Neuron (in vitro differentiated cells): ENCODE results near the gene MATN3.

Experiments used
- H2AFZ ChIP-seq: one replicate; pipeline ENCODE4 v1.6.1; 2013; ENCODE audit warnings: low read depth, mild to moderate bottlenecking, inconsistent platforms, low read length, moderate library complexity
- H3K27me3 ChIP-seq: one replicate; pipeline ENCODE4 v1.6.1; 2013; ENCODE audit warnings: low read length; ENCODE audit not compliant: insufficient read depth
- H3K36me3 ChIP-seq: one replicate; pipeline ENCODE4 v1.6.1; 2013; ENCODE audit warnings: low read length; ENCODE audit not compliant: insufficient read depth
- H3K4me1 ChIP-seq: one replicate; pipeline ENCODE4 v1.6.1; 2013; ENCODE audit warnings: low read length; ENCODE audit not compliant: insufficient read depth
- H3K4me3 ChIP-seq: 2 replicates; pipeline ENCODE4 v1.5.1; 2013; ENCODE audit warnings: mild to moderate bottlenecking, low read length, moderate library complexity
- H3K9me3 ChIP-seq: one replicate; pipeline ENCODE4 v1.6.1; 2013; ENCODE audit warnings: low read length

MATN3 gene

GRCh38 chr2:20027705-20028434 is 15.4 kb upstream of the MATN3 start:
- Histone ChIP-seq H3K36me3 (peaks cover 43% of the 10 kb centered on the region), H3K9me3 (peaks cover 8% of the 10 kb centered on the region), H3K27me3 (no peaks in the 10 kb centered on the region), H3K4me1 (no peaks in the 10 kb centered on the region), H2AFZ (no peak overlapping the region), H3K4me3 (no peak overlapping the region)

GRCh38 chr2:20027260-20027677 is 14.8 kb upstream of the MATN3 start:
- Histone ChIP-seq H3K9me3 (peaks cover 10% of the 10 kb centered on the region), H2AFZ (no peak overlapping the region), H3K4me1 (no peaks in the 10 kb centered on the region), H3K36me3 (peaks cover 37% of the 10 kb centered on the region), H3K27me3 (no peaks in the 10 kb centered on the region), H3K4me3 (no peak overlapping the region)

GRCh38 chr2:20025065-20025786 is 12.8 kb upstream of the MATN3 start:
- Histone ChIP-seq H3K9me3 (peaks cover 8% of the 10 kb centered on the region), H3K4me1 (no peaks in the 10 kb centered on the region), H3K4me3 (no peak overlapping the region), H2AFZ (no peak overlapping the region), H3K36me3 (peaks cover 19% of the 10 kb centered on the region), H3K27me3 (no peaks in the 10 kb centered on the region)

GRCh38 chr2:20023688-20024087 is 11.2 kb upstream of the MATN3 start:
- Histone ChIP-seq H3K36me3 (peaks cover 8% of the 10 kb centered on the region), H3K9me3 (peaks cover 6% of the 10 kb centered on the region), H2AFZ (no peak overlapping the region), H3K4me1 (no peaks in the 10 kb centered on the region), H3K27me3 (no peaks in the 10 kb centered on the region), H3K4me3 (no peak overlapping the region)

GRCh38 chr2:20021405-20022009 is 9.0 kb upstream of the MATN3 start:
- Histone ChIP-seq H2AFZ (no peak overlapping the region), H3K4me3 (no peak overlapping the region), H3K36me3 (no peaks in the 10 kb centered on the region), H3K9me3 (peaks cover 6% of the 10 kb centered on the region), H3K27me3 (no peaks in the 10 kb centered on the region), H3K4me1 (no peaks in the 10 kb centered on the region)

GRCh38 chr2:20019747-20020146 is 7.3 kb upstream of the MATN3 start:
- no peaks in the 10 kb centered on the region for H3K27me3 ChIP-seq
- H3K9me3 ChIP-seq = peaks cover 6% of the 10 kb centered on the region
- H2AFZ ChIP-seq = no peak overlapping the region
- no peak overlapping the region for H3K4me3 ChIP-seq
- H3K4me1 ChIP-seq = no peaks in the 10 kb centered on the region
- no peaks in the 10 kb centered on the region for H3K36me3 ChIP-seq

- Histone ChIP-seq H2AFZ (no peak overlapping the region), H3K36me3 (no peaks in the 10 kb centered on the region), H3K9me3 (peaks cover 9% of the 10 kb centered on the region)
Measured at GRCh38 chr2:20018601-20019152, 6.2 kb upstream of the MATN3 start.

GRCh38 chr2:20016346-20016745 is 3.9 kb upstream of the MATN3 start:
- peaks cover under 1% of the 10 kb centered on the region for H3K27me3 ChIP-seq
- peaks cover 12% of the 10 kb centered on the region for H3K4me1 ChIP-seq

More at GRCh38 chr2:20018601-20019152, 6.2 kb upstream of the MATN3 start:
- H3K4me3 ChIP-seq = no peak overlapping the region
- peaks cover 3% of the 10 kb centered on the region for H3K4me1 ChIP-seq
- no peaks in the 10 kb centered on the region for H3K27me3 ChIP-seq

GRCh38 chr2:20015482-20016083 is 3.1 kb upstream of the MATN3 start:
- Histone ChIP-seq H3K9me3 (peaks cover 3% of the 10 kb centered on the region), H3K4me1 (peaks cover 12% of the 10 kb centered on the region), H3K27me3 (peaks cover 4% of the 10 kb centered on the region), H3K4me3 (no peak overlapping the region), H2AFZ (no peak overlapping the region), H3K36me3 (no peaks in the 10 kb centered on the region)

More at GRCh38 chr2:20016346-20016745, 3.9 kb upstream of the MATN3 start:
- Histone ChIP-seq H3K36me3 (no peaks in the 10 kb centered on the region), H2AFZ (no peak overlapping the region), H3K4me3 (no peak overlapping the region), H3K9me3 (peaks cover 4% of the 10 kb centered on the region)

GRCh38 chr2:20013126-20013849 is 820 bp upstream of the MATN3 start:
- H3K4me3 ChIP-seq = peak overlapping the region; percentile 70
- peaks cover 4% of the 10 kb centered on the region for H3K27me3 ChIP-seq
- peaks cover 12% of the 10 kb centered on the region for H3K4me1 ChIP-seq
- H2AFZ ChIP-seq = peak overlapping the region; percentile 100
- no peaks in the 10 kb centered on the region for H3K36me3 ChIP-seq
- H3K9me3 ChIP-seq = peaks cover 3% of the 10 kb centered on the region

- H3K27me3 ChIP-seq = peaks cover 4% of the 10 kb centered on the region
- no peaks in the 10 kb centered on the region for H3K36me3 ChIP-seq
- peak overlapping the region; percentile 100 for H2AFZ ChIP-seq
- H3K4me1 ChIP-seq = peaks cover 12% of the 10 kb centered on the region
- peak overlapping the region; percentile 70 for H3K4me3 ChIP-seq
- peaks cover 3% of the 10 kb centered on the region for H3K9me3 ChIP-seq
Measured at GRCh38 chr2:20012032-20012281, 511 bp downstream of the MATN3 start.

- H3K4me1 ChIP-seq = peaks cover 12% of the 10 kb centered on the region
- no peaks in the 10 kb centered on the region for H3K36me3 ChIP-seq
- H2AFZ ChIP-seq = no peak overlapping the region
- H3K4me3 ChIP-seq = no peak overlapping the region
- peaks cover 4% of the 10 kb centered on the region for H3K27me3 ChIP-seq
- H3K9me3 ChIP-seq = peaks cover 3% of the 10 kb centered on the region
Measured at GRCh38 chr2:20011276-20012031, 1.0 kb downstream of the MATN3 start.
